Fibroblast of skin of right quadriceps (primary cell): ENCODE results near the gene RABGAP1L.

Experiments
- DNase-seq: peaks from one replicate; pipeline ENCODE4 v3.0.0-alpha.2; 2013

The RABGAP1L gene

DNA sequence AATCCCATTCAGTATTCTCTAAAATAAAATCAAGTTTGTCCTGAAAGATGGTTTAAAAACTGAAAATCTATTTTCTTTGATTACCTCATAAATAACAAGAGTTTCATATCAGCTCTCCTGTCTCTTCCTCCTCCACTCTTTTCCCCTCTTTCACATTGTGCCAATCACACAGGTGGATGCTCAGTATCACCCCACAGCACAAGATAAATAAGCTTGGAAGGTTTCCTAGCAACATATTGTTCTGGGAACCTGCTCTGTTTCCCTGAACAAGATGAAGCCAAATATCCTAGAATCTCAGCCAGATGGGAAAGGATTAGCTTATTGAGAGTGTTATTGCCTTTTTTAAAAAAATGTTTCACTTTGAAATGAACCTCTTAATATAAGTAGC, 794.7 kb downstream of the RABGAP1L start:
- DNase-seq: no peak

DNA sequence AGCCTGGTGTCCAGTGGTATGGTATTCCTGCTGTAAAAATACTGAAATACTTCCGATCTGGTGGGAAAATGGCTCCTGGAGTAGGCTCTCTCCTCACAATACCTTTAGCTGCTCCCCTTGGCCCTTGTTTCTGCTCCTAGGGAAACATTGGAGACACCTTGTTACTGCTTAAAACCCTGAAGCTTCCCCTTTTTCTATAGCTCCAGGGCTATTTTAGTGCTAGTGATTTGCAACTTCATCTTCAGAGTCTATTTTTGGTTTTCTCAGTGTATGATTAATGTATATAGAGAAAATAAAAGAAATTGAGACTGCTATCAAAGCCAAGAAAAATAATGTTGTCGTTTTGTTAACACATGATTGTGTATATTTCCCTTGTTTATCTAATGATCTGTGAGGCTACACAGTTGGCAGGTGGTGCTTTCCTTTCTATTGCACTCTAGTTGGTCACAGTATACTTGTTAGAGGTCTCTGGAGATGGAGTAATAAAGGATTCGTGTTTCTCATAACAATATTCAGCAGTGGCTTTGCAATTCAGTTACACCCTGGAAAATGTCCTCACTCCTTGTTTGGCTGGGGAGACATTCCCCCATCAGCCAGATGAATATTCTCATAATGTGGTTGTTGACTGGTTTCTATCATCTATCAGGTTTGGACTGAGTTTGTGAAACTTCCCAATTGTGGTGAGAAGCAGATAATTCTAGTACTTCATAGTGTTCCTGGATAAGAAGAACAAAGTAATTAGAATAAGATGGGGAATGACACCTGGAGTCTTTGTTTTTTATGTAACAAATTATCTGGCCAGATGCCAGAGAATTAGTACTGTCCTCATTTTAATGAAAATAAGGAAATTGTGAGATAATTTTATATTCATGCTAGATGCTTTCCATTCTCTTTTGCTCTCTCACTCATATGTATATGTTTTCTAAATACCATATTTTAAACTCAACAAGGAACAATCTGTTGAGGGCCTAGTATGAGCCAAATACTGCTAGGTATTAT, 795.6 kb downstream of the RABGAP1L start:
- no peak for DNase-seq

DNA sequence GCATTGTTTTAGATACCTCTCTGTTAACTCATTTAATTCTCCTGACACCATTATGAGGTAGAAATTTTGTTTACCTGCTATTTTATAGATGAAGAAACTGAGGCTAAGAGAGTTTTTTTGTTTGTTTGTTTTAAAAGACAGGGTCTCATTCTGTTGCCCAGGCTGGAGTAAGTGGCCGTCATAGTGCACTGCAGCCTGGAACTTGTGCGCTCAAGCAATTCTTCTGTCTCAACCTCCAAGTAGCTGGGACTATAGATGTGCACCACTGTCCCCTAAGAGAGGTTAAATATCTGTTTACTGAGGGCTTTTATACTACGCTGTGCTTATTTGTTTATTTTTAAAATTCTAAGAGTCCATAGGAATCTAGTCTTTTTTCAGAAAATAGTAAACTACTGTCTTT, 796.8 kb downstream of the RABGAP1L start:
- DNase-seq: no peak

DNA sequence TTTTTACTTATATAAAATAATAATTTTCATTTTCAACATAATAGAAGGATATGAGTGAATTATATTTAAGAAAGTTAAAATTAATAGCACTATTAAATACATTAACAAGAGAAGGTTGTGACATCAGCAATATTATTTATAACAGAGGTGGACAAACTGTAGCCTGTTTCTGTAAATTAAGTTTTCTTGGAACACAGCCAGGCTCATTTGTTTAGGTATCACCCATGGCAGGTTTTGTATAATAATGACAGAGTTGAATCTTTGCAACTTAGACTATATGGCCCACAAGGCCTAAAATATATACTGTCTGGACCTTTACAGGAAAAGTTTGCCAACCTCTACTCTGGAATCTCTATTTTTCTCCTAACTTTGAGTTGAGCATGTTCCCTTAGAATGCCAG, 797.7 kb downstream of the RABGAP1L start:
- no peak for DNase-seq

DNA sequence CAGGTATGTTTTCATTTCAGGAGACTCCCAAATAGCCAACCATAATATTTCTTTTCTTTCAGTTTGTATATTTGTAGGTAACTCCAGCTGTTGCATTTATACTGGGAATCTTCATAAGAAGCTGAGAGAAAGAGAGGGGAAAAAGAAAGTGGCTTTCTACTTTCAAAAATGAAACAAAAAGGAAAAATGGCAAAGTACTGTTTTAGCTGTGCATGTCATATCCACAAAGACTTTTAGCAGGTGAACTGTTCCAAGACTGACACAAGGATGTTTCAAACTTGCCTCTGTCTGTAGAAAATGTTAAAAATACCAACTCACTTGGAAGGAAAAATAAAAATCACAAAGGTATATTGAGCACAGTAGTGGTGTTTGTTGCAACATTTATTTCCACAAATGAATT, 798.5 kb downstream of the RABGAP1L start:
- no peak for DNase-seq

DNA sequence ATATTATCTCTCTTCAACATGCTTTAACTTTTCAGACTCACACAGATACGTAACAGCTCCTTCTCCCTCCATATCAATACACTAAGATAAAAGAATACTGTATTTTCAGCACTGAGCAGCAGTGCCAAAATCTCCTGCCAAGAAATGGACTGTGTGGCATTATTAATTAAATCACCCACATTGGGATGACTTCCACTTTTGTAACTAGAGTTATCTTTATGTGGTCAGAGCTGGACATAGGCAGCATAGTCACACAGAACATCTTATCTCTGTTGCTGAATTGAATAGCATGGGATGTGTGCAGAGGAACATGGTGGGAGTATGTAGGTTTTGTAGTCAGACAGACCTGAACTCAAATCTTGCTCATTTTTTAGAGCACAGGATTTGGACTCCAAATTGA, 799.1 kb downstream of the RABGAP1L start:
- no peak for DNase-seq

DNA sequence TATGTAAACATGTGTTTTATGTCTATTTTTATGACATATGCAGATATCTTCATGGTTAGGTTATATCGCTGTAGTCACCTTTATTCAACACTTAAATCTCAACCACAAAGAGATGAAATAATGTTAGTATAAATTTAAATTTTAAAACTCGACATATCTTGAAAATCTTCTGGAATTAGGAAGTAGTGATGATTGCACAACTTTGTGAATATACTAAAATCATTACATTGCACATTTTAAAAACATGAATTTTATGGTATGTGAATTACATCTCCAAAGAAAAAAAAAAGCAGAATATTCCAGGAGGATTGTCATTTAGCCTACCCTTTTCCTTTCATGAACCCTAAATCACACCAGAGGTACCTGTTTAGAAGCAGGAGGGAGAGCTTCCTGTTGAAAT, 801.0 kb downstream of the RABGAP1L start:
- no peak for DNase-seq

DNA sequence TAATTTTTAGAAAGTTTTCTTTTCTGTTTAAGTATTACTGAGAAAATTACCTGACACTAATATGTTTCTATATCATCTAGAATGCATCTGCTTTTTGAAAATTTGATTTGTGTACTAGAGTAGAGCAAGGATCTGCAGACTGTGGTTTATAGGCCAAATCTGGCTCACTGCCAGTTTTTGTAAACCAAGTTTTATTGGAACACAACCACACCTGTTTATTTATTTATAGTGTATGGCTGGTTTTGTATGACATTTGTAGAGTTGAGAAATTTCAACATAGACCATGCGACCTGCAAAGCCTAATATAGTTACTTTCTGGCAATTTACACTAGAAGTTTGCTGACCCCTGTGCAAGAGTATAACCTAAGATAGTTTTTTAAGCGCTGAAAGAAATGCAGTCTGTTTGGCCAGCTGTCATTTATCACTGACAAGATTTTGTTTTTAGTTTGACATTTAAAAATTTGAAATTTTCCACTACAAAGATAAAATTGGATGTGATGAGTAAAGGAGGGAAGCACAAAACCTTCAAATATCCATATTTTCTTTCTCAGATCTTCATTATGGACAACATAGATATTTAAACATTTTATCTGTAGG, 804.3 kb downstream of the RABGAP1L start:
- DNase-seq: no peak

DNA sequence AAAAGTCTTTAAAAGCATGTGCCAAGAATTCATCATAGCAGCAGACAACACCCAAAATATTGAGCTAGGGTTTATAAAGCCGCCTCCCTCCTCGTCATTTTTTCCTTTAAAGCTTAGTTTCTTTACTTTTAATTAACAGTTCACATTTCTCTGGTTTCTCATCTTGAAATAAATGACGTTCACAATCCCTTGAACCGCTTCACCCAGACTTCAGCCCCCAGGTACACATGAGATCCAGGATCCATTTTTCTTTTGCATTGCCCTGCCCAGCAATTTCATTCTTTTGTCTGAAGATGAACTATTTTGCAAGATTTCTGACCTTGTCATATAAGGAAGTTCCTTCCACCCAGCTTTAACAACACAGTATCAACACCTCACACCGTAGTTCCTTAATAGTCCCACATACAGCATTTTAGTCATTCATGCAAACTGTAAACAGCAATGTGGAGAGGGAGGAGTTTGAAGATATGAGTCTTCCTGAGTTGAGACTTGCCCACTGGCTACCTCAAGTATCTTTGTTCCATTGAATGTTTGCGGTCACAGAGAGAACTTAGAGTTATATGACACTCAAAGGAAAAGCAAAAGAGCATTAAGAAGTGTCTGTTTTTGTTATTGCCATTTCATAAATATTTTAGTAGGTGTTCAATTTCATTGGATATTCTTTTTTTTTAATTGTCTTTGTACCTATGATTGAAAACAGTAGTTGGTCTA, 805.1 kb downstream of the RABGAP1L start:
- no peak for DNase-seq

DNA sequence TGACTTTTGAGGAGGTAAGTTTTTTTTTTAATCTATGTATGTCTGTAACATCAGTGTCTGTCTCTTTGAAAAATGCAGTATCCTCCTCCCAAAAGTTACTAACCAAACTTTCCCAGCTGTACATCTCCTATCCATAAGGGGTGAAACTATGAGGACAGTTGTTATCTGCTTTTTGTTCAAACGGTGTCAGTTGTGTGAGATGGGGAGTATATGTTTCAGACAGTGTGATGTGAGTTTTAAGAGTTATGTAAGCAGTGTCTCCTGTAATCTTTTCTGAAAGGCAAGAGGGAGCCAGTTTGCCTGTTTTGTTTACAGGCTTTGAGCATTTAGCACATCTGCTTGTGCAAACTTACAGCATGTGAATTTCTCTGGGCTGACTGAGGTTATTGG, 805.6 kb downstream of the RABGAP1L start:
- no peak for DNase-seq

DNA sequence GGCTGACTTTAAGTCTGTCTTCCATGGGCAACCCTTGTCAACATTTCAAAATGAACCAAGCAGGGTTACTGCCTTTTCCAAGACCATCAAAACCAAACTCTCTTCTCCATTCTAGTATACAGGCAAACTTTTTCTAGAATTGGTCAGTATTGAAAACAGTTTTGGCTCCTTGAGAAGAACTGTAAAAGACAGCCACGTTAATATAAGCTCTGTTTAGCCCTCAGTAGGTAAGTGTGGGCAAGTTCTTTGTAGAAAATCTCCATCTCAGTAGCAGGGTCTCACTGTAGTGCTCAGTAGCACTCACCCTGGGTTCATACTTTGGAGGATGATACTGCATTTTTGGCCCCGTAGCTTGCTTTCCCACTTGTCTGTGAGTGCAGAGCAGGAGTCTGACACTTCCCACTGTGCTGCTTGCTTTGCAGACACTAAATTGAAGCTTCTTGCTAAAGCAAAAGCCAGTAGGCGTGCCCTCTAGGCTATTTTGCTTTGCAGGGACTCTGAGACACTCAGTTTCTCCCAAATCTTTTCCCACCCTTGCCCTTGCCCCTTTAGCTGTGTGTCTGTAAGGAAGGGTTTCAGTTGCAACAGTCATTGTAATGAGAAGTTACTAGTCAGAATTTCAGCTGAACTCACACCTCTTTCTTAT, 806.2 kb downstream of the RABGAP1L start:
- DNase-seq: no peak

DNA sequence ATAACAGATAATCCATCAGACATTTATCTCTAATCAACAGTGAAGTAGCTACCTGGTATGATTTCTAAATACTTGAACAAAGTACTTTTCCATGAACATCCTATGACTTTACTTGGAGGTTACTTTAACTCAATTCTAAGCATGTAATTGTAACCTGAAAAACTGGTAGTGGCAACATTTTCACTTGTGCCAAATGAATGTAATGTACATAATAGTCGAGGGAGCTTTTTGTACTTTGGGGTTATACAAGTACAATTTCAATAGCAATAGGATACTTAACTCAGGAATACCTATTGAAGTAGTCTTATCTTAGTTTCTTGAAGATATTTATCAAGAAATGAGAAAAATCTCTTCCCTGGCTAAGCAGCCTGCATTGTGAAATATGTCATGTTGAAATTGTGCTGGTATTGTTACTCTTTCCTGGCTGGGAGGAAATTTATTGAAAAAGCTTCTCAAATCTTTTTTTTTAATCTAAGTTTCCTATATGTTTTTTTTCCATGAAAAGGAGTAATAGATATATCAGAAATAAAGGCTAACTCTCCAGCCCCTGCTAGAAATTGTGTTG, 806.8 kb downstream of the RABGAP1L start:
- no peak for DNase-seq

DNA sequence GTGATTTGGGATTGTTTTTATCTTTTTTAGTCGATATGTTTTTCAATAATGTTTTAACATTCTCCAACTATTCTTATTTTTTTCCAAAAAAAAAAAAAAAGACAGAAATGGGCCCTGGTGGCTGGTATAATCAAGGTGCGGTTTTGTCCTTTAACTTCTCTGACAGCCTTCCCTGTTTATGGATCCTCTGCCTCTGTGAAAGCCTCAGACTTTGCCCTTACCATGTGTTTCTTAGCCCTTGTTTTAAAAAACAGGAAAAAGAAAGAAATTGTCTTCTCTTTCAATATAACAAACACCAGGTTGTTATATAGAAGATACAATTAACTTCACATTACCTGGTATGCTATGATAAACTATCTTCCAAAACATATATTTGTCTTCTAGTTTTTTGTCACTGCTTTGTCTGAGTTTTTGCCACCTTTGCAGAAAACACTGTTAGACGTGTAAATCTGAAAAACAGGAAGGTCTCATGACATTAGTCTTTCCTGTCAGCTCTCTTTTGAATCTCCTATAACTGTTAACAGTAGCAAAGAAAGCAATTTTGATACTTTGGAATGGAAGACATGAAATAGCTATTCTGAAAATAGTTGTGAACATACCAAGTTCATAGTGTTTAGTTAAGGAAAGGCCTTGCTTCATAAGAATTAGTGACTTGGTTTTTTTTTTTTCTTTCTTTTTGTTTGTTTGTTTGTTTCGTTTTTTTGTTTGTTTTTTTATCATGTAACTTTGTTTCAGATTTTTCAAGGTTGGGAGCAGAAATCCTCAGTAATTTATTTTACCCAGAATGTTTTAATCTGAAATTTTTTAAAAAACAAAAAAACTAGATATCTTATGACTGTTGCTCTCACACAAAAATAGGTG, 808.8 kb downstream of the RABGAP1L start:
- no peak for DNase-seq

DNA sequence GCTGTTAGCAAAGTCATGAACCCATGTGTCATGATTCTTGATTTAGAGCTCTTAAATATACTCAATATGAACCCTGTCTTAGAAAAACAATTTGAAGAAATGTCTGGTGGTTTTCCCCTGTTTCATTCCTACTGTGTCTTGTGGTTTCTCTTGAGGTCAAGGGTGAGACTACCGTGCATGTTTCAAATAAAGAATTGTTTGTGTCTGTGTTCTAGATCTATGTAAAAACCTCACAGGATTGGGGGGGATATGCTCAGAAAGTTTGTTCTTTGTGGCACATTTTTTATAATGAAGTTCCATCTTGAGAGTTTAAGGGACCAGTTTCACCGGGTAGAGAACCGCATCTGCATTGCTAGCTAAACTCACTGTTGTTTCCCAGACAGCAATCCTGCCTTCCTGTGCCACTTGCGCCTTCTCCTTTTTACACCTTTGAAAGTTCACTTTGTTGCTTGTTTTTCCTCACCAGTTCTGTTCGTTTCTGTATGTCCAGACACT, 809.5 kb downstream of the RABGAP1L start:
- DNase-seq: peak; percentile 74

DNA sequence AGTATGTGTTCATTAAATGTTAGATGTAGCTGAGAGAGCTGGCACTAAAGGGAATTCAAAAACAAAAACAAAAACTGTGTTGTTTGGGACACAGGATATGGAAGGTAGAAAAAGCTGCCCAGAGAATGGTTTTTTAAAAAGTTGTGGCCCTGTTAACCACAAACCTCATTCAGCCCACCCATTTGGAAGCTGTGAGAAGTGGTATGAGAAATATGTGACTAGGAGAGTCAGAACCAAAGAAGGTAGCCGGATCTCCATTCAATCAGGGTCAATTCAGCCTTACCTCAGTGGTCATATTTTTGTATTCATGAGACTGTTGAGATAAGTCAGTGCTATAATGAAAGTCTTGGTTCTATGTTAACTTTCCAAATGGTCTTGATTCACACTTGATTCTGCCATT, 810.7 kb downstream of the RABGAP1L start:
- DNase-seq: no peak

DNA sequence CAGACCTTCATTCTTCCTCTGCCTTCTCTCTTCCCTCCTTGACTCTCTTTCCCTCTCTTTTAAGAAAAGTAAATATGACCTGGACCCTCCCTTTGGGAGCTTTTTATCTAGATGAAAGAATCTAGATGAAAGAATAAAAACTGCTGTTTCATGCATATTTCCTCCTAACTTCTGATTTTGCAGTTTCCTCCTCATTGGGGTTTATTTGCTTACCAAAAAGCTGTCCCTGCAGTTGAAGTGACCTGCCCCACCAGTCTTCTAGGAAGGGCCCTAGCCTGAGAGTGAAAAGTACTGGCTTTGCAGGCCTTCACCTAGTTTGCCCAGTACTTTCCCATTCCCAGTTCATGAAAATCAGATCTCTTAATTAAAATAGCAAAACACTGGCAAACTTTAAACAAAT, 812.1 kb downstream of the RABGAP1L start:
- no peak for DNase-seq

DNA sequence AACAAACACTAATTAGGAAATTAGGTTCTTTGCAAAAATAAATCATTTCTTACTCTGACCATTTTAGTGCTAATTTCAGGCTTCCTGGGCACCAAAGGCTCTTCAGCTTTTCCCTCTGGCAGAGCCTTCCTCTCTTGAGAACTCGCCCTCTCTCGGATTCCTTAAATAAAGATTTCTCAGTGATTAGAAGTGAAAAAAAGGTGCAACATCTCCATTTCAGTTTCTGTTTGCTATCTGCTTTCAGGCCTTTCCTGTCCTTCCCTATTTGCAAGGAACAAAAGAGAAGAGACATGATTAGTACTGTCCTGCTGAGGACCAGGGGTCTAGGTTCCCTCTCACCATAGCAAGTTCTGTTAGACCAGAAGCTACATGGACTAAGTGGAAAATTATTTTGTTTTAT, 812.6 kb downstream of the RABGAP1L start:
- no peak for DNase-seq

DNA sequence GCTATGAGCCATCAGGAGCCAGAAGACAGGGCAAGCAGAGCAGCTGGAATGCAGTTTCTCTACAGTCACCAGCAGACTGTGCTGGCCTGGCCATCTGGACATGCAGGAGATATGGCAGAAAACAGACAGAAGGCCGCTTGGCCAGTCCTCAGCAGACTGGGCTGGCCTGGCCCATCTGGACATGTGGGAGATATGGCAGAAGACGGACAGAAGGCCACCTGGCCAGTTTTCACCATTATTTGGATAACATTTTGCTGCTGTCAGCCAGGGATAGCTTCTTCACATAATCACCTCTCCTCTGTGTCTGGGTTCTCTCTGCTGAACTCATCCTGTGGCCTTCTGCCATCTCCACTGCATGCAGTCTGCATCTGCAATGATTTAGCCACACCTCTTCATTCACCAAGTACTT, 815.4 kb downstream of the RABGAP1L start:
- DNase-seq: no peak

DNA sequence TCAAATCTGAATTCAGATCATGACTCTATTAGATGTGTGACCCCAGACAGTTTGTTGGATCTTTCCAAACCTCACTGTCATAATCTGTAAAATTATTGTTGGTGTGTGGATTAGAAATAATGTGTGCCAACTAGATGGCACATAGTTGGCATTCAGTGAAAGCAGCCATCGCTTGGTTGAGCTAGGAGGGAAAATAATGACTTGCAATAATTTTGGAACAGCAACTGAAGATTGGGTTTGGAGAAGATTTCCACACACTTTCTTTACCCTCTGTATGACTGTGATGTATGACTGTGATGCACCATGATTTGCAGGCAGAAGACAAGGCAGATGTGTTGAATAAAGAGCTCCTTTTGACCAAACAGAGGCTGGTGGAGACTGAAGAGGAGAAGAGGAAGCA, 816.4 kb downstream of the RABGAP1L start:
- no peak for DNase-seq

DNA sequence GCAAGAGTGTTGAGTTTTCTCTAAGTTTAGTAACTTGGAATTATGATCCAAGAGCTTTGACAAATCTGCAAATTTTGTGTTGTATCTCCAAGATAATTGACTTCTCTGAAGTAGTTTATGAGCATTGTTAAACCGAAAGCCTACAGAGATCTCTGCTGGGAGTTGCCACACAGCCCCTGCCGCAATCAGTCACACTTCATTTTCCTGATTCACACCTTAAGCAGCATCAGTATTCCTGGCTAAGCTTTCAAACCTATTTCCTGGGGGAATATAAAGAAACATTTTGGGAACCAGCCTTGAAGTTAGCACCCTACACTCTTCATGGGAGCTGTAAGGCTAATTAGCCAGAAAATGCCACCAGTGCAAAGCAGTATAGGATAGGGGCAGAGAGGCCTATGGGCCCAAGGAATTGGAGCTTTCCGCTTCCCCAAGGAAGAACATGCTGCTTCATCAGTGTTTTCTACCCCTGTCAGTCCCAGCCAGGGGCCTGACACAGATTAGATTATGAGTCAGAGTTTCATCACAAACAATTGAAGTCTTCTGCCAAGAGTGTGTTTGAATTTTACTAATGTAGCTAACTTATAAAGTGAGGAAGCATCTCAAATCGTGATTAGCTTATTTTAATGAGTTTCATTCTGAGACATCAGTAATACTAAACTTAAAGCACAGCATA, 817.3 kb downstream of the RABGAP1L start:
- peak; percentile 56 for DNase-seq
